Esophagus muscularis mucosa (tissue), 4 donors: Measurements from ENCODE around the gene CFAP221. TPM values are rescaled to one million over a fixed set of nuclear protein-coding genes. Genes with fewer than 3 reads are reported as not detected.

ENCODE experiments used
- DNase-seq: peaks from one replicate; pipeline ENCODE4 v3.0.0-alpha.2; 2017; ENCODE audit errors: extremely low spot score
- H3K27ac ChIP-seq, 4 donors: fragments of 200-600 bp; sonication (generic); replicated peaks in 1 of 4; 1 replicate in 3 of 4; 2 replicates in 1 of 4; pipeline ENCODE4 v1.5.1; 2016 to 2019; ENCODE audit warnings: mild to moderate bottlenecking in 1 of 4
- H3K27me3 ChIP-seq, 4 donors: fragments of 200-600 bp; sonication (generic); one replicate each; pipeline versions ENCODE4 v1.5.1 to v1.6.0; 2016 to 2019
- H3K36me3 ChIP-seq, 4 donors: fragments of 200-600 bp; sonication (generic); one replicate each; pipeline ENCODE4 v1.5.1; 2016 to 2019
- H3K4me1 ChIP-seq, 4 donors: fragments of 200-600 bp; sonication (generic); one replicate each; pipeline ENCODE4 v1.5.1; 2016 to 2019
- H3K4me3 ChIP-seq, 4 donors: fragments of 200-600 bp; sonication (generic); 1 replicate in 2 of 4; 2 replicates in 2 of 4; pipeline ENCODE4 v1.5.1; 2016 to 2019; ENCODE audit warnings: mild to moderate bottlenecking in 4 of 4, moderate library complexity in 1 of 4
- H3K9me3 ChIP-seq, 4 donors: fragments of 200-600 bp; sonication (generic); 1 replicate in 3 of 4; 2 replicates in 1 of 4; pipeline ENCODE4 v1.5.1; 2016 to 2019
- EP300 ChIP-seq: sonication (generic); formaldehyde crosslinking; IDR thresholded peaks from one replicate; pipeline ENCODE4 v1.6.1; 2017; ENCODE audit warnings: antibody characterized with exemption
- POLR2A ChIP-seq: fragments of 450-650 bp; IDR thresholded peaks from one replicate; pipeline ENCODE4 v1.6.1; 2017; ENCODE audit warnings: antibody characterized with exemption, moderate library complexity, mild to moderate bottlenecking, low read depth
- POLR2AphosphoS5 ChIP-seq, 2 donors: sonication (generic); formaldehyde crosslinking; IDR thresholded peaks; one replicate each; pipeline ENCODE4 v1.6.1; 2017; ENCODE audit warnings: antibody characterized with exemption in 2 of 2
- WGBS: methylation state at CpG from one replicate; pipeline ENCODE4 v1.1.5; 2018; 5-methylcytosine and 5-hydroxymethylcytosine counted together
- intact Hi-C: fragments of 100-400 bp; cut with DNase I; formaldehyde crosslinking; loops from one replicate; pipeline ENCODE4 v1.15.1; 2023
- total RNA-seq, 4 donors: library from RNA; depleted of rRNA; stranded (reverse); fragments of >200 nt; gene quantifications; one replicate each; pipeline versions ENCODE4 v1.1.0 to v1.2.1, GENCODE V29; 2016
- TF ChIP-seq, protein P1 (sequence below), 3 experiments: fragments of 200-600 bp in 2 of 3; fragments of 450-650 bp in 1 of 3; sonication (generic) in 2 of 3; IDR thresholded peaks; one replicate each; pipeline ENCODE4 v1.5.1; 2017 to 2019; ENCODE audit warnings: antibody characterized with exemption in 3 of 3, mild to moderate bottlenecking in 2 of 3, moderate library complexity in 1 of 3

Gene CFAP221
- total RNA-seq, 4 donors from 2014 or later = 0.17 to 0.97 (median 0.29) TPM

DNA sequence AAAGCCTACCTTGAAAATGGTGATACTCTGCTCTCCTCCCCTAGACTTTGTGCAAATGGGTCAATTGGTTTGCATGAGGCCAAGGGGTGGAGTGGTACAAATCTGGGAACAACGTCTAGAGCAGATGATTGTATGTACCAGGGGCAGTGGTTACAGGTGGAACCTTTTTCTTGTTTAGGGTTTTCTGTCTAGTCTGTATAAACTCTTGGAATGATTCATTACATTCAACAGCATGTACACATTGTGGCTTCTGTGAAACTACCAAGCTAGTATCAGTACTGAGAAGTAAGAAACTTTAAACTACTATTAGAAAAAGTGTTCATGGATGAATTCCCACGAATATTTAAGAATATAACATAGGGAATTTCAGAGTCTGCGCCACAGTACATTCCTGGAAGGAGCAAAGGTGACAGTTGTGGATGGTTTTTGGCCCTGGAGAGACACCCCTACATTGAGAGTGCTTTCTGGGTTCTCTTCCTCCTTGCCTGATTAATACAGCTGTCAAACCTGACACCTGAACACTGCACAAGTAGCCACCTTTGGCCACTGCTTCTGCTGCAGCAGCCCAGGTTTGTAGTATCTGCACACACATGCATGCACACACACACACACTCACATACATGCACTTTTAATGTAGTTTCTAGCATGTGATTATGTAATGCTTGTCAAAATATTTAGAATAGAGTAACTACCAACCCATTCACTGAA is 30.0 kb downstream of the CFAP221 start:
- no peak overlapping the region for H3K4me3 ChIP-seq
- H3K9me3 ChIP-seq = peaks cover 0 to under 1% (median 0%) of the 10 kb centered on the region in 4 donors
- TF ChIP-seq POLR2A (no peak), POLR2AphosphoS5 (IDR thresholded peaks at IDR 0.05) (no peak), EP300 (no peak)
- TF ChIP-seq, protein P1, sequence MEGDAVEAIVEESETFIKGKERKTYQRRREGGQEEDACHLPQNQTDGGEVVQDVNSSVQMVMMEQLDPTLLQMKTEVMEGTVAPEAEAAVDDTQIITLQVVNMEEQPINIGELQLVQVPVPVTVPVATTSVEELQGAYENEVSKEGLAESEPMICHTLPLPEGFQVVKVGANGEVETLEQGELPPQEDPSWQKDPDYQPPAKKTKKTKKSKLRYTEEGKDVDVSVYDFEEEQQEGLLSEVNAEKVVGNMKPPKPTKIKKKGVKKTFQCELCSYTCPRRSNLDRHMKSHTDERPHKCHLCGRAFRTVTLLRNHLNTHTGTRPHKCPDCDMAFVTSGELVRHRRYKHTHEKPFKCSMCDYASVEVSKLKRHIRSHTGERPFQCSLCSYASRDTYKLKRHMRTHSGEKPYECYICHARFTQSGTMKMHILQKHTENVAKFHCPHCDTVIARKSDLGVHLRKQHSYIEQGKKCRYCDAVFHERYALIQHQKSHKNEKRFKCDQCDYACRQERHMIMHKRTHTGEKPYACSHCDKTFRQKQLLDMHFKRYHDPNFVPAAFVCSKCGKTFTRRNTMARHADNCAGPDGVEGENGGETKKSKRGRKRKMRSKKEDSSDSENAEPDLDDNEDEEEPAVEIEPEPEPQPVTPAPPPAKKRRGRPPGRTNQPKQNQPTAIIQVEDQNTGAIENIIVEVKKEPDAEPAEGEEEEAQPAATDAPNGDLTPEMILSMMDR (IDR thresholded peaks at IDR 0.05) = no peak
- H3K4me1 ChIP-seq = peaks cover 0 to 7% (median 2%) of the 10 kb centered on the region in 4 donors
- H3K36me3 ChIP-seq = no peaks in the 10 kb centered on the region
- intact Hi-C loops = no loop called here
- H3K27ac ChIP-seq = no peak overlapping the region
- DNase-seq = no peak
- 68% methylated on average over 3 of the region's 3 CpGs for WGBS
- no peaks in the 10 kb centered on the region for H3K27me3 ChIP-seq

GRCh38 chr2:119574864-119575263 is 30.6 kb downstream of the CFAP221 start:
- WGBS = 58% methylated on average over 2 of the region's 2 CpGs
- TF ChIP-seq EP300 = no peak
- no peak for TF ChIP-seq POLR2AphosphoS5 (IDR thresholded peaks at IDR 0.05)
- TF ChIP-seq, protein P1 (IDR thresholded peaks at IDR 0.05) = no peak
- TF ChIP-seq POLR2A = no peak
- intact Hi-C loops = no loop called here

GRCh38 chr2:119575439-119575838 is 31.2 kb downstream of the CFAP221 start:
- no peak for DNase-seq
- Histone ChIP-seq H3K36me3 (no peaks in the 10 kb centered on the region), H3K4me1 (peaks cover 0 to 13% (median 5%) of the 10 kb centered on the region in 4 donors), H3K4me3 (no peak overlapping the region), H3K27me3 (no peaks in the 10 kb centered on the region), H3K27ac (no peak overlapping the region), H3K9me3 (no peaks in the 10 kb centered on the region)
- WGBS = 81% methylated on average over 1 of the region's 1 CpG
- intact Hi-C loops = no loop called here
- no peak for TF ChIP-seq POLR2A
- no peak for TF ChIP-seq EP300
- no peak for TF ChIP-seq POLR2AphosphoS5 (IDR thresholded peaks at IDR 0.05)
- TF ChIP-seq, protein P1 (IDR thresholded peaks at IDR 0.05) = no peak

More at GRCh38 chr2:119574864-119575263, 30.6 kb downstream of the CFAP221 start:
- H3K9me3 ChIP-seq = no peaks in the 10 kb centered on the region
- no peaks in the 10 kb centered on the region for H3K36me3 ChIP-seq
- no peak overlapping the region for H3K4me3 ChIP-seq
- DNase-seq = no peak
- no peaks in the 10 kb centered on the region for H3K27me3 ChIP-seq
- H3K4me1 ChIP-seq = peaks cover 0 to 13% (median 5%) of the 10 kb centered on the region in 4 donors
- H3K27ac ChIP-seq = no peak overlapping the region

DNA sequence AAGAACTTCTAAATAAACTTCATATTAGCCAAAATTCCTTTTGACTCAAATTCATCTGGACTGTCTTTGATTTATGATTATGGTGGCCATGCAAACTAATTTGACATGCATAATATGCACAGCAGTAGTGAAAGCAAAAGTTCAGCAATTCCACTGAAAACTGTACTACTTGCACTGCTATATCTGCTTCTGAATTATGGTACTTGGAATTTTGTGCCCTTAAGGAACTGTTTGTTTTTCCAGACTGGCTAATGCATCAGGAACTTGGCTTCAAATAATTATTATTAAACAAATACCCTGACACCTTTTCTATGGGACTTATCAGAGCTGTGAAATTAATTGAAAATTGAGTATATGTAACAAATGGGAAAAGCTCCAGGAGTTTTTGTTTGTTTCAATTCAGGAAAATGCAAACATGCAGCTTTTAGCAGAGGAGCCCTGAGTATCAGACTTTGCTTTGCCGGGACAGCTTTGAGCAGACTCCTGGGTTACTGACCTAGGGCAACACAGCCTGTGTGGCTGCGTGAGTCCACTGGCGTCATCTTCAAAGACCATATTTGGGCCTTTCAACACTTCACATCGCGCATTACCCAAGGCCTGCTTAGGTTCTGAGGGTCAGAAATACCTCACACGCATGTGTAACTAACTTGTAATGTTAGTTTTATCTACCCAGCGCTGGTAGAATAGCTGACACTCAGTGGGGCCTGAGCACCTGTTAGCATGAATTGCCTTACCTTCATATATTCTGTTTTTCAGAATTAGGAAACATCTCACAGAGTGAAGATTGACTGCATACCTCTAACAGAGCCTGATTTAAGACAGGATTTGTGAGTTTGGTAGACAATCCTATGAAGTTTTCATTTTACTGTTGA is 35.4 kb downstream of the CFAP221 start:
- intact Hi-C loops = no loop called here
- 79% methylated on average over 7 of the region's 7 CpGs for WGBS
- H3K27ac ChIP-seq = no peak overlapping the region
- H3K4me3 ChIP-seq = no peak overlapping the region
- DNase-seq = no peak
- H3K4me1 ChIP-seq = peaks cover 0 to 9% (median 2%) of the 10 kb centered on the region in 4 donors
- H3K27me3 ChIP-seq = no peaks in the 10 kb centered on the region
- TF ChIP-seq, protein P1 (IDR thresholded peaks at IDR 0.05) = no peak
- TF ChIP-seq POLR2A = no peak
- no peak for TF ChIP-seq POLR2AphosphoS5 (IDR thresholded peaks at IDR 0.05)
- no peak for TF ChIP-seq EP300
- H3K9me3 ChIP-seq = peaks cover 0 to 6% (median 0%) of the 10 kb centered on the region in 4 donors
- H3K36me3 ChIP-seq = no peaks in the 10 kb centered on the region
